Measurements from ENCODE around the gene IL6. TPM values are rescaled to one million over a fixed set of nuclear protein-coding genes. Genes with fewer than 3 reads are reported as not detected.

IL6 gene
- total RNA-seq, 4 donors from 2014 or later, result 17.7 to 381 (median 111) TPM

DNA sequence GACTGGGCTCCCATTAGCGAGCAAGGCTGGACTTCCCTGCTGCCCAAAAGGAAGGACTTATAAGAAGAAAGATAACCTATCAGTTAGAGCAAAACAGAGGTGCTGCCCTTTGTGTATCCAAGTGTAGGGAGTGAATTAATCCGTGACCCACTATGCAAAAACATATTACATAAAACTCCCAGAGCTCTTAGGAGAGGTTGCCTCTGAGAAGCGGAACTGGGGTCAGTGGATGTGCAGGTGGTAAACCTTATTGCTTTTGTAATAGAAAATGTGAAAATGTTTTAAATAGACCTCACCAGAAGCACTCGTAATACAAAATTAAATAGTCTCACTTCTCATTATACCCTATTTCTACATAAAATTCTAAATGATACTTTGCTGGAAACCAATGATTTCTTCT is 17.1 kb upstream of the IL6 start:
- TF ChIP-seq, protein P1, sequence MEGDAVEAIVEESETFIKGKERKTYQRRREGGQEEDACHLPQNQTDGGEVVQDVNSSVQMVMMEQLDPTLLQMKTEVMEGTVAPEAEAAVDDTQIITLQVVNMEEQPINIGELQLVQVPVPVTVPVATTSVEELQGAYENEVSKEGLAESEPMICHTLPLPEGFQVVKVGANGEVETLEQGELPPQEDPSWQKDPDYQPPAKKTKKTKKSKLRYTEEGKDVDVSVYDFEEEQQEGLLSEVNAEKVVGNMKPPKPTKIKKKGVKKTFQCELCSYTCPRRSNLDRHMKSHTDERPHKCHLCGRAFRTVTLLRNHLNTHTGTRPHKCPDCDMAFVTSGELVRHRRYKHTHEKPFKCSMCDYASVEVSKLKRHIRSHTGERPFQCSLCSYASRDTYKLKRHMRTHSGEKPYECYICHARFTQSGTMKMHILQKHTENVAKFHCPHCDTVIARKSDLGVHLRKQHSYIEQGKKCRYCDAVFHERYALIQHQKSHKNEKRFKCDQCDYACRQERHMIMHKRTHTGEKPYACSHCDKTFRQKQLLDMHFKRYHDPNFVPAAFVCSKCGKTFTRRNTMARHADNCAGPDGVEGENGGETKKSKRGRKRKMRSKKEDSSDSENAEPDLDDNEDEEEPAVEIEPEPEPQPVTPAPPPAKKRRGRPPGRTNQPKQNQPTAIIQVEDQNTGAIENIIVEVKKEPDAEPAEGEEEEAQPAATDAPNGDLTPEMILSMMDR (IDR thresholded peaks at IDR 0.05), result no peak
- no peak for ATAC-seq (ENCODE audit: low FRiP score)
- no peak for DNase-seq (ENCODE audit: low spot score)

DNA sequence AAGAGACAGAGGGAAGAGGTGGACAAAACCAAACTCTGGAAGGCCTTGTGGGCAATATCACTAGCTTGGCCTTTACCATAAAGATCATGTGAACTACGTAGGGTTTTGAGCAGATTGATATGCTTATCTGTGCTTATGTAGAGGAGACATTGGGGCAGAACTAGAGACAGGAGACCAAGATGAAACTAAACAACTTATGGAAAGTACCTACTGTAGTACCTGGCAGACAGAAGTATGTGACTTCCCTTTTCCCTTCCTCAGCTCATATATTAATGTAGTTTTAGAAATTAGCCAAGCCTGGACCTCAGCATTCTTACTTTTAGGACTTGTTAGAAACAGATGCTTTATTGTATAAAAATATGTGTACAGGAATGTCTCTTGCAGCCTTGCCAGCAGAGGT is 14.0 kb upstream of the IL6 start:
- TF ChIP-seq, protein P1 (IDR thresholded peaks at IDR 0.05), result no peak
- DNase-seq (ENCODE audit: low spot score) (no peak), ATAC-seq (ENCODE audit: low FRiP score) (no peak)

DNA sequence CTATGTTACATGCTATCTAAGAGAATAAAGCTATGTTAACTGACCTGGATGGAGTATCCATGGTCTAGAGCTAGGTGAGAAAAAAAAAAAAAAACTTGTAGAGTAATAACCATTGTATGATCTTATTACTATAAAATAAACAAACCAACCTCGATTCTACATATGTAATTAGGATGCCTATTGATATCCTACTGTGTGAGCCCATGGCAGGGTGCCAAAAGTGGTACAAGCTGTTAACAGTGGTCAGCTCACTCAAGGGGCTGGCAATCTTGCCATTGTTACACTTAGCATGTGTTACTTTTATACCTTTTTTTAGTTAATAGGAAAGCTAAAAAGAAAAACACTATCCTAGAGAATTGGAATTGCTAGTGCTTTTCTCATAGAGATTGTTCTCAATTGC is 13.5 kb upstream of the IL6 start:
- no peak for ATAC-seq (ENCODE audit: low FRiP score)
- DNase-seq (ENCODE audit: low spot score), result no peak
- TF ChIP-seq, protein P1 (IDR thresholded peaks at IDR 0.05), result no peak

DNA sequence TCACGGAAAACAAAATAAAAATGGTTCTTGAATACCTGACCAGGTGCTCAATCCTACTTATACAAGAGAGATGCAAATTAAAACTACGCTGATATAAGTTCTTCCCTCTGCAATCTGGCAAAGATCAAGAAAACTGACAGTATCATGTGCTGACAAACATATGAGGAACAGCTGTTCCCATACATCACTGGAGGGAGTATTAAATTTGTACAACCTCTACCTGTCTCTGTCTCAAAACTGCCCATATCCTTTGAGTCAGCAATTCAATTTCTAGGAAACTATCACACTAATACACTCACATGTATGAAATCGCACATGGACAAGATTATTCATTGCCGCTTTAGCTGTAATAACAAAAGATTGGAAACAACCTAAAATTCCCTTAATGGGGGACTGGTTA is 11.0 kb upstream of the IL6 start:
- DNase-seq (ENCODE audit: low spot score) (no peak), ATAC-seq (ENCODE audit: low FRiP score) (no peak)
- TF ChIP-seq, protein P1 (IDR thresholded peaks at IDR 0.05), result no peak

DNA sequence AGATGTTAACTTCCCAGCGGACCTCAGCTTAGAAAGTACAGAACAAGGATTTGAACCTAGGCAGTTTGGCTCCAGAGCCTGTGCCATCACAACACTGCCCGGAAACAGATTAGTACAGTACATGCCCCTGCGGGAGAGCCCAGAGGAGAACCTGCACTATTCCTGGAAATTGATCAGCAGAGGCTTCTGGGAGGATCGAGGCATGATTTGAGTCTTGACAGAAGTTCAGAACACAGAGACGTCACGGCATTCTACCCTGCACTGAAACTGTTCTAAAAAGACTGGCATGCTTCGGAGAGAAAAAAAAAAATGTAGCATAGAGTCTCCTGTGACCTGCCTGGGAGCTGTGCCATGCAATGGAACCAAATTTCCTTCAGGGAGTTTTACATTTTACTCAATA is 9.2 kb upstream of the IL6 start:
- TF ChIP-seq, protein P1 (IDR thresholded peaks at IDR 0.05), result no peak
- ATAC-seq (ENCODE audit: low FRiP score) (no peak), DNase-seq (ENCODE audit: low spot score) (no peak)

DNA sequence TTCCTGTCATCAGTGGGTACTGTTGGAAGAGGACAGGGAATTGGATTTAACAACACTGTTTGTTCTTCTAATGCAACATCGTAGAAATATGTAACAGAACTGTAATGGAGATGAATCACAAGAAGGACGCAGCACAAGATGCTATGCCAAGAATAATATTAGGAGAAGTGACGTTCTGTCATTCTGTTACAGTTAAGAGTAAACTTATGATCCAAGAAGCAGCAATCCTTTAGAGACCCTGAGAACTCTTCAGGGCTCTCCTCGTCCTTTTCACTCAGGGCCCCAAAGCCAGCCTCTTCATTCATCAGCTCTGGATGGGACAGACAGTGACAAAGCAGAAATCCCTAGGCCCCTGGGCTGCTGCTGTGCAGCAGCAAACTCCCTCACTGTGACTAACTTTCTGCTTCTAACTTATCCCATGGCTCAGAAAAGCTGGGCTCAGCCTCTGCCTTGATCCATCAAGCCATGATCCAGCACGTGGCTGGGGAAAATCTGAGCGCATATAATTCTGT is 8.7 kb upstream of the IL6 start:
- no peak for ATAC-seq (ENCODE audit: low FRiP score)
- TF ChIP-seq, protein P1 (IDR thresholded peaks at IDR 0.05), result no peak
- no peak for DNase-seq (ENCODE audit: low spot score)

DNA sequence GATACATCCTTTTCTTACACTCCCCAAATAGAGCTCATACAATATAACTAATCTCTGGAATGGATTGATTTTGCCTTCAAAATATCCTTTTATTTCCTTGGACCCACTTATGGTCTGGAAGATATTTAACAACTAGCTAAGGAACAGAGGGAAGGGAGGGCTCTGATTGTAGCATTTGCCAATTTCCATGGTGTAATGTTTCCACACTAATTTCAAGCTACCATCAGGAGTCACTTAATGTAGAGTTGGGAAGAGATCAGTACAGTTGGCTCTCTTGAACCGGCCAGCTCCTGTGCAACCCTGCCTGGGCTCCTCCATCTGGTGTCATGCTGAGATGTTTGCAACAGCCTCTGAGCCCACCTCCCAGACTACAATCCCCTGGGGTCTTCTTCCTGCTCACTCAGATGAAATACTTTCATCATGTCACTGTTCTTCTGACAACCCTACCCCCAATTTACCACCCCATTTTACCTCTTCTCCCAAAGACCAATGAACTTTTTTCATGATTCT is 8.0 kb upstream of the IL6 start:
- DNase-seq (ENCODE audit: low spot score) (no peak), ATAC-seq (ENCODE audit: low FRiP score) (no peak)
- TF ChIP-seq, protein P1 (IDR thresholded peaks at IDR 0.05), result no peak

Data from omental fat pad (tissue), 4 donors.